Measurements from ENCODE around the gene KATNB1.

Gene KATNB1

DNA sequence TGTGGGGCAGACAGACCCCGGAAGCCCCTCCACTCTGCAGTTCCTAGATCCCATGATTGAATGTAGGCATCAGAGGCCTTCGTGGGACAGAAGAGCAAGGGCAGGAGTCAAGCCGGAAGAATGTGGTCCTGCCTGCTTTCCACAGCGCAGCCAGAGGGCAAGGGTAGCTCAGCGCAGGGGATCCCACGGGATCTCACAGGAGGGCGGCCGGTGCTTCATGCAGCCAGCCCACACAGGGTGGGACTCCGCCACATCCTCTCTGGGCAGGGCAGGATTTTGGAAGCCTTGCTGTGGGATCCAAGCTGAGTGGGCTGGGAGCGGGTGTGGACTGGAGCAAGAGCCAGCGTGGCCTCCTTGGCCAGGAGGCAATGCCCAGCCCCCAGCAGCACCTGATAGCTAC is 13.0 kb downstream of the KATNB1 start:
- Histone ChIP-seq H3K9me3 (ENCODE audit: control insufficient read depth, insufficient read depth, low read length) (no peaks in the 10 kb centered on the region), H3K4me3 (ENCODE audit: low read length) (no peak overlapping the region), H4K20me1 (ENCODE audit: control insufficient read depth, insufficient read depth, low read depth, low read length) (no peaks in the 10 kb centered on the region), H3F3A (ENCODE audit: control insufficient read depth, insufficient read depth) (no peaks in the 10 kb centered on the region), H3K36me3 (ENCODE audit: control insufficient read depth, low read length) (peaks cover 7% of the 10 kb centered on the region; the same call in 1 of the 2 replicates), H3K9me2 (replicated peaks; ENCODE audit: control insufficient read depth, low read length) (no peaks in the 10 kb centered on the region), H3K4me2 (ENCODE audit: low read length) (no peak overlapping the region), H3K27ac (ENCODE audit: low read depth, low read length) (no peak overlapping the region), H3K79me2 (ENCODE audit: control insufficient read depth, low read length) (no peaks in the 10 kb centered on the region), H3K4me1 (ENCODE audit: control insufficient read depth, low read length) (no peaks in the 10 kb centered on the region), H3K27me3 (ENCODE audit: control insufficient read depth, low read length) (no peaks in the 10 kb centered on the region)
- TF ChIP-seq EZH2phosphoT487 (IDR thresholded peaks at IDR 0.05; ENCODE audit: borderline replicate concordance, low read length): no peak
- TF ChIP-seq, protein P1, sequence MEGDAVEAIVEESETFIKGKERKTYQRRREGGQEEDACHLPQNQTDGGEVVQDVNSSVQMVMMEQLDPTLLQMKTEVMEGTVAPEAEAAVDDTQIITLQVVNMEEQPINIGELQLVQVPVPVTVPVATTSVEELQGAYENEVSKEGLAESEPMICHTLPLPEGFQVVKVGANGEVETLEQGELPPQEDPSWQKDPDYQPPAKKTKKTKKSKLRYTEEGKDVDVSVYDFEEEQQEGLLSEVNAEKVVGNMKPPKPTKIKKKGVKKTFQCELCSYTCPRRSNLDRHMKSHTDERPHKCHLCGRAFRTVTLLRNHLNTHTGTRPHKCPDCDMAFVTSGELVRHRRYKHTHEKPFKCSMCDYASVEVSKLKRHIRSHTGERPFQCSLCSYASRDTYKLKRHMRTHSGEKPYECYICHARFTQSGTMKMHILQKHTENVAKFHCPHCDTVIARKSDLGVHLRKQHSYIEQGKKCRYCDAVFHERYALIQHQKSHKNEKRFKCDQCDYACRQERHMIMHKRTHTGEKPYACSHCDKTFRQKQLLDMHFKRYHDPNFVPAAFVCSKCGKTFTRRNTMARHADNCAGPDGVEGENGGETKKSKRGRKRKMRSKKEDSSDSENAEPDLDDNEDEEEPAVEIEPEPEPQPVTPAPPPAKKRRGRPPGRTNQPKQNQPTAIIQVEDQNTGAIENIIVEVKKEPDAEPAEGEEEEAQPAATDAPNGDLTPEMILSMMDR (IDR thresholded peaks at IDR 0.05; ENCODE audit: low read depth, low read length, poor library complexity, severe bottlenecking): no peak

DNA sequence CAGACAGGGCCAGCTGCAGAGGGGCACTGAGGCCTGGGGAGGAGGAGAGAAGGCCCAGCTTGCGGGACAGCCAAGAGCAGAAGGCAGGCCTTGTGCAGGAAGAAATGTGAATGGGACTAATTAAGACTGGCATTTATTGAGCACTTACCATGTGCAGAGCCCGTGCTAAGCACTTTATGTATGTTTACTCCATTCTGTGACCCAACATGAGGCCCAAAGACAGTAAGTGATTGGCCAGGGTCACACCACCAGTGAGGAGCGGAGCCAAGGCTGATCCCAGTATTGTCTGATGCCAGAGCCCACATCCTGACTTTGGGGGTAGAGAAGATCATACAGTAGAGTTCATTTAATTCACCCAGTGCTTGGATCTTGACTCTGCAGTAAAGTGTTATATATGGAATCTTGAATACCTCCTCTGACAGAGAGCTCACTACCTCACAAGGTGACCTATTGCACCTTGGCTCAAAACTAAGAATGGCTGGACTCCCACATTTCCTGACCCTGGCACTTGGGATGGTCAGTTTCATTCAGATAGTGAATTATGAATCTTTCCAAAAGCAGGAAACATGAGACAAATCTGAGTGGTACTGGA is 13.6 kb downstream of the KATNB1 start:
- no peak overlapping the region for H3K27ac ChIP-seq (ENCODE audit: low read depth, low read length)
- H3K4me2 ChIP-seq (ENCODE audit: low read length): no peak overlapping the region
- no peaks in the 10 kb centered on the region for H4K20me1 ChIP-seq (ENCODE audit: control insufficient read depth, insufficient read depth, low read depth, low read length)
- no peak overlapping the region for H3K4me3 ChIP-seq (ENCODE audit: low read length)
- peaks cover 6% of the 10 kb centered on the region; the same call in 1 of the 2 replicates for H3K36me3 ChIP-seq (ENCODE audit: control insufficient read depth, low read length)
- no peaks in the 10 kb centered on the region for H3K4me1 ChIP-seq (ENCODE audit: control insufficient read depth, low read length)
- TF ChIP-seq EZH2phosphoT487 (IDR thresholded peaks at IDR 0.05; ENCODE audit: borderline replicate concordance, low read length): no peak
- TF ChIP-seq, protein P1 (IDR thresholded peaks at IDR 0.05; ENCODE audit: low read depth, low read length, poor library complexity, severe bottlenecking): no peak
- H3K9me2 ChIP-seq (replicated peaks; ENCODE audit: control insufficient read depth, low read length): no peaks in the 10 kb centered on the region
- no peaks in the 10 kb centered on the region for H3K79me2 ChIP-seq (ENCODE audit: control insufficient read depth, low read length)
- no peaks in the 10 kb centered on the region for H3F3A ChIP-seq (ENCODE audit: control insufficient read depth, insufficient read depth)
- no peaks in the 10 kb centered on the region for H3K27me3 ChIP-seq (ENCODE audit: control insufficient read depth, low read length)
- H3K9me3 ChIP-seq (ENCODE audit: control insufficient read depth, insufficient read depth, low read length): no peaks in the 10 kb centered on the region

- no peak overlapping the region for H3K4me2 ChIP-seq (ENCODE audit: low read length)
Measured at GRCh38 chr16:57749856-57750452, 14.4 kb downstream of the KATNB1 start.

More at GRCh38 chr16:57749856-57750452, 14.4 kb downstream of the KATNB1 start:
- H3K36me3 ChIP-seq (ENCODE audit: control insufficient read depth, low read length): peaks cover 3% of the 10 kb centered on the region; the same call in 1 of the 2 replicates
- no peaks in the 10 kb centered on the region for H3K4me1 ChIP-seq (ENCODE audit: control insufficient read depth, low read length)
- H3K9me2 ChIP-seq (replicated peaks; ENCODE audit: control insufficient read depth, low read length): no peaks in the 10 kb centered on the region
- no peak overlapping the region for H3K27ac ChIP-seq (ENCODE audit: low read depth, low read length)
- TF ChIP-seq, protein P1 (IDR thresholded peaks at IDR 0.05; ENCODE audit: low read depth, low read length, poor library complexity, severe bottlenecking): no peak
- TF ChIP-seq EZH2phosphoT487 (IDR thresholded peaks at IDR 0.05; ENCODE audit: borderline replicate concordance, low read length): no peak
- no peak overlapping the region for H3K4me3 ChIP-seq (ENCODE audit: low read length)
- H3K27me3 ChIP-seq (ENCODE audit: control insufficient read depth, low read length): no peaks in the 10 kb centered on the region
- no peaks in the 10 kb centered on the region for H3F3A ChIP-seq (ENCODE audit: control insufficient read depth, insufficient read depth)
- no peaks in the 10 kb centered on the region for H4K20me1 ChIP-seq (ENCODE audit: control insufficient read depth, insufficient read depth, low read depth, low read length)
- no peaks in the 10 kb centered on the region for H3K79me2 ChIP-seq (ENCODE audit: control insufficient read depth, low read length)
- H3K9me3 ChIP-seq (ENCODE audit: control insufficient read depth, insufficient read depth, low read length): no peaks in the 10 kb centered on the region
